ENCODE measurements around the gene DENND4C. TPM values are rescaled to one million over a fixed set of nuclear protein-coding genes. Genes with fewer than 3 reads are reported as not detected.

The DENND4C gene
- polyA plus RNA-seq, 2 of the 4 experiments (the other 2 are of a cell fraction) = 17.4 to 44.1 TPM

Other genes starting within 250 kb of the DENND4C start
- not detected in 2 replicates for gene SAXO1, start 197.5 kb upstream of the DENND4C start, polyA plus RNA-seq (2011; rRNA removed)
- gene SAXO1, start 197.5 kb upstream of the DENND4C start, polyA plus RNA-seq (2017; fragmentation: RNase III; extraction: RNeasy Plus Mini Kit Qiagen cat#74134 plus additional on column Dnase treatment) = not detected in 3 replicates
- gene RRAGA, start 181.3 kb upstream of the DENND4C start, polyA plus RNA-seq (2011; rRNA removed) = 133 and 136 TPM in 2 replicates
- gene RRAGA, start 181.3 kb upstream of the DENND4C start, polyA plus RNA-seq (2017; fragmentation: RNase III; extraction: RNeasy Plus Mini Kit Qiagen cat#74134 plus additional on column Dnase treatment) = 106 to 117 TPM (median 115 TPM) in 3 replicates
- gene HAUS6, start 127.8 kb upstream of the DENND4C start, polyA plus RNA-seq (2011; rRNA removed) = 24.1 and 34.6 TPM in 2 replicates
- 21.9 to 23.8 TPM (median 22.4 TPM) in 3 replicates for gene HAUS6, start 127.8 kb upstream of the DENND4C start, polyA plus RNA-seq (2017; fragmentation: RNase III; extraction: RNeasy Plus Mini Kit Qiagen cat#74134 plus additional on column Dnase treatment)
- gene PLIN2, start 103.2 kb upstream of the DENND4C start, polyA plus RNA-seq (2011; rRNA removed) = 42.6 and 53.8 TPM in 2 replicates
- gene PLIN2, start 103.2 kb upstream of the DENND4C start, polyA plus RNA-seq (2017; fragmentation: RNase III; extraction: RNeasy Plus Mini Kit Qiagen cat#74134 plus additional on column Dnase treatment) = 23.0 to 28.3 TPM (median 23.0 TPM) in 3 replicates
- 3,667 and 4,132 TPM in 2 replicates for gene RPS6, start 149.5 kb downstream of the DENND4C start, polyA plus RNA-seq (2011; rRNA removed)
- 1,863 to 2,062 TPM (median 1,960 TPM) in 3 replicates for gene RPS6, start 149.5 kb downstream of the DENND4C start, polyA plus RNA-seq (2017; fragmentation: RNase III; extraction: RNeasy Plus Mini Kit Qiagen cat#74134 plus additional on column Dnase treatment)
- 3.7 and 4.6 TPM in 2 replicates for gene ACER2, start 178.3 kb downstream of the DENND4C start, polyA plus RNA-seq (2011; rRNA removed)
- 1.1 to 1.4 TPM (median 1.1 TPM) in 3 replicates for gene ACER2, start 178.3 kb downstream of the DENND4C start, polyA plus RNA-seq (2017; fragmentation: RNase III; extraction: RNeasy Plus Mini Kit Qiagen cat#74134 plus additional on column Dnase treatment)